GM21717 (cell line): Measurements from ENCODE around the gene ITGB5.

Source experiments
- ATAC-seq: cut with Tn5 transposase; IDR thresholded peaks from one replicate; pipeline ENCODE4 v1.9.1; 2021; ENCODE audit warnings: mild to moderate bottlenecking, moderate library complexity; ENCODE audit not compliant: unreplicated experiment

Gene ITGB5

DNA sequence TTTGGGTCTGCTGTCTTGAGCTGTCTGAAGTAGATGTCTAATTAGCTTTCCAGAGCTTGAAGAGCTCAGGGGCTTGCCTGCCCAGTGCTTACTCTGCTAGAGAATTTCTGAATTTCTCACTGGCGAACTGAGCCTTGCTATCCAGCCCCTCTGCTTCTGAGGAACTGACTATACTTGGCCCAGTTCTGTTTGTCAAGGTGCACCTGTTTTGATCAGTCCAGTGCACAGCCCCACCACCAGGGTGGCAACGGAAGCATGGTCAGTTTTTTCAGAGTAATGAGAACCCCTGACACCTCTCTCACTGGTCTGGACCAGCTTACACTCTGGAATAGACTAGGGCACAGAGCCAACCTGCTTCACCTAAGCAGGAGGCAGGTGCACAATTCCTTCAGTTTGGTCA lies 25.2 kb downstream of the ITGB5 start:
- ATAC-seq, result no peak

DNA sequence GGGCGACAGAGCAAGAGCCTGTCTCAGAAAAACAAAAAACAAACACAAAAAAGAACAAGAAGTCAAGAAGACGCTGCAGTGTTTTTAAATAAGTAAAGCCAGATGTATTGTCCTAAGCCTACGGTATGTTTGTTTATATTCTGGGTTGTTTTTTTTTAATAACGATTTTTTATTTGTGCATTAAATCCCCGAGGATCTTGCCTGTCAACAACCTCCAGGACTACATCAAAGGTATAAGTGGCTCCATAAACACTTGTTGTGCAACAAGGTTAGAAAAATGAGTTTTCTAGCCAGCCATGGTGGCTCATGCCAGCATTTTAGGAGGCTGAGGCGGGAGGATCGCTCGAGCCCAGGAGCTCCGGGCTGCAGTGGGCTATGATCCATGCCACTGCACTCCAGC lies 26.1 kb downstream of the ITGB5 start:
- no peak for ATAC-seq

DNA sequence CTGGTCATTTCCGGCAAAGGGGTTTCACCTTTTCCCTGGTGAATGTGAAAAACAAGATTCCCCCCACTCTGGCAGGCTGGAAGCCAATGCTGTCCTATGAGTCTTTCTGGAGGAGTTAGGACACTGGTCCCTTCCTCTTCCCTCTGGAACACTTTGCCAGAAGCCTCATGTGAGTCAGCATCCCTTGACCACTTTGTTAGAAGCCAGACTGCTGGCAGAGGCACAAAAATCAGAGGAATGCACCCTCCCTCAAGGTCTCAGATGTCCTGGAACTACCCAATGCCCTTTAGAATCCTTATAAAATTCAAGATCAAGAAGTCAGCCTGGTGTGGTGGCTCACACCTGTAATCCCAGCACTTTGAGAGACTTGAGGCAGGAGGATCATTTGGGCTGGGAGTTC lies 26.6 kb downstream of the ITGB5 start:
- no peak for ATAC-seq

DNA sequence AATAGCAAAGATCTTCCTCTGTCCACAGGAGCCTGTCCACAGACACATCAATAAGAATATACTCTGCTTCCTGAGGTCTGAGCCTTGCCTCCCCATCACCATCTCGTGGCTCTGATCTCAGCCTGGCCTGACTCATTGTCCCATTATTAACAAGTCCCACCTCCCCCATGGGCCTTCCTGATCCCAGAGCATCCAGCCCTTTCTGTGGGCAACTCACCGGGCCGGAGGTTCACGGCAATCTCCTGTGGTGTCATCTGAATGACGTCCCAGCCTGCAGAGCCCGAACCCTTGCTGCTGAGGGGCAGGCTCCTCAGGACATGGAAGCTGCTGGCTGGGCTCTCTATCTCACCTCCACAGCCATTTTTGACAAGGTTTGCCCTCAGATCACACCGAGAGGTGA lies 28.1 kb downstream of the ITGB5 start:
- ATAC-seq, result no peak

DNA sequence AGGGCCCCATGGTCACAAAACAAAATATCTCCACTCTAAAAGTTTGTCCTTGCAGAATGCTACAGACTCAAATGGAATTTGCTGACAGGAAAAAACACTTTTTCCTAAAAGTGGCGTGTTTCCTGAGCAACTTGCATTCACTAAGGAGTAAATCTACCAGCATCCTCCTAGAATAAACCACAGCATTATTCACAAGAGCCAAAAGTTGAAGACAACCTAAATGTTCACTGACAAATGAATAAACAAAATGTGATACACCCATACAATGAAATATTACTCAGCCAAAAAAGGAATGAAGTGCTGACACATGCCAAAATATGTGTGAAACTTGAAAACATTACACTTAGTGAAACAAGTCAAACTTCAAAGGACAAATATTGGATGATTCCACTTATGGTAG lies 28.9 kb downstream of the ITGB5 start:
- ATAC-seq, result no peak

DNA sequence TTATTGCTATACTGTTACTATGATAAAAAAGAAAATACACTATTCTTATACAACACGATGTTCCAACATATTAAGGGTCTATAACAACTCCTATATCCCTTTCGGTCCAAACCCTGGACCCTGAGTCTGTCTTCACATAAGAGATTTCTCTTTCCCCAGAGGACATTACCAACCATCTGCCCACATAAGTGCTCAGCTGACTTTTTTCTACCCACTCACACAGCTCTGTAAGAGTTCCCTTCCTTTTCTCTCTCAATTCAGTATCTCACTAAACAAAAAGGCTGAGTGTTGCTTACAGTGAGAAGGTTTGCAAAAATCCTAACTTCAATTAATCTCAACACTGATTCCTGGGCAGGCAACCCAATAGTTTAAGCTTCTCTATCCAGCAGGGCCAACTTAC lies 30.5 kb downstream of the ITGB5 start:
- no peak for ATAC-seq

DNA sequence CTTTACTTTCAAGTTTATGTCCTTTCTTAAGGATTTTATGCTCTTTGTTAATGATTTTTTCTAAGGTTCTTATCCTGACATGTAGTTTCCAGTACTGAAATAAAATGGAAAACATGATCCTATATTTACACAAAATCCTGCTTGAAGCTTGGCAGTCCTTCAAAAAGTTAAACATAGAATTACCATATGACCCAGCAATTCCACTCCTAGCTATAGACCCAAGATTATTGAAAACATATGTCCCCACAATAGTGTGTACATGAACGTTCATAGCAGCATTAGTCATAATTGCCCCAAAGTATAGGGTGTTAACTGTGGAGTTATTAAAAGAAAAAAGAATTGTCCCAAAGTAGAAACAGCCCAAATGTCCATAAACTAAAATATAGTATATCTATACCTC lies 33.2 kb downstream of the ITGB5 start:
- no peak for ATAC-seq

DNA sequence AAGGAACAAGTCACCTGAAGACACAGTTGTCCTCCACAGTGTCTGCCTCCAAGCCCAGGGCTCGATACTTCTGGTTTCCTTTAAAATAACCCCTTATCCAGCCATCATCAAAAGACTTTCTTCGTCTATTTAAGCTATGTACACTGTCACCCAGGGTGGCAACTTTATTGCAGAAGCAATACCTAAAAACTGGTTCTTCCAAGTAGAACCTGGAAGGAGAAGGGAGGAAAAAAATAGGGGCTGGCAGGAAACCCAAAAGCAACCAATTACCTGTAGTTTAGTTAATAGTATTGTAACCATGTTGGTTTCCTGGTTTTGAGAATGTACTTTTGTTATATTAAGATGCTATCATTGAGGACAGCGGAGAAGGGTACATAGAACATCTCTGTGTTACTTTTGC lies 33.7 kb downstream of the ITGB5 start:
- ATAC-seq, result no peak

DNA sequence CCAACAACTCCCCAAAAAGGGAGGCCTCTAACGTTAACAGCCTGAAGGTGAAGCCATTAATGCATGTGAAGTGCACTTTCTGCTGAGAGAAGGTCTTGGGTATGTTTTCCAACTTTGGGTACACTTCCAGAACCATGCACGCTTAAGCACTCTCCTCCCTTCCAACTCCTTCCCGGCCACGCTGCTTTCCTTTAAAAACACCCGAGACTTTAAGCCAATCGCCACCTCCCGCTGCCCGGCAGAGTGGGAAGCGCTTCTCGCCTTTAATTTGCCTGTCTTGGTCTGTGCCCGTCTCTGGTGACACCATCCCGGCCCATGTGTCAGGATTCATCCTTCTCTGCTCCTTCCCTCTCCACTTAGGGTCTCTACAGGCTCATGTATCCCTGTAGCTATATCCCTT lies 35.3 kb downstream of the ITGB5 start:
- no peak for ATAC-seq

DNA sequence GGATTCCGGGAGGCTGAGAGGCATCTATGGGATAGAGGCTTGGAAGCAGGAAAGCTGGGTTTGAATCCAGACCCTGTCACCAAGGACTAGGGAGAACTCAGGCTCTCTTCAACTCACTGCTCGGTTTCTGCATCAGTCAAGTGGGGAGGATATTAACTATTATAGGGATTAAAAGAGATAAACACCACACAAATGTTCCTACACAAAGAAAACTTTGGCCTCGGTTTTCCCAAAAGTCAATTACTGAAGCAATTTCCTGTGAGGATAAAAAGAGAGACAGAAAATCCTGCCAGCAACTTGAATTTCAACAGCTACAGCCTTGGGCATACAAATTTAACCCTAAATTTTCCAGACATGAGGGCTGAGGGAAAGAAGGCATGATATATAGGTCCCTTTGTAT lies 36.0 kb downstream of the ITGB5 start:
- ATAC-seq, result no peak

DNA sequence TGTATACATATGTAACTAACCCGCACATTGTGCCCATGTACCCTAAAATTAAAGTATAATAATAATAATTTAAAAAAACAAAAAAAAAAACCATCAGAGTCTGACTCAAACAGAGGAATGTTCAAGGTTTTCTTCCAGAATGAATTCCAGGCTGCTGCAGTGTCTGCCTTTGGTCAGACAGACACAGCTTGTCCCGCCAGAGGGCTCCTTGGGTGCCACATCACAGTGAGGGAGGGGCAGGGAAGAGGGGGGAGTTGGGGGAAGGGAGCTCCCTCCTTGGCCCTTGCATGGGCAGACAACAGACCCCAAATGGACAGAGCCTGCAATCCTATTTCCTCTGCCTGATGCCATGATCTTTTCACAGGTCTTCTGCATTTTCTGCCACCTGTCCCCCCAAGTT lies 36.5 kb downstream of the ITGB5 start:
- ATAC-seq, result no peak

DNA sequence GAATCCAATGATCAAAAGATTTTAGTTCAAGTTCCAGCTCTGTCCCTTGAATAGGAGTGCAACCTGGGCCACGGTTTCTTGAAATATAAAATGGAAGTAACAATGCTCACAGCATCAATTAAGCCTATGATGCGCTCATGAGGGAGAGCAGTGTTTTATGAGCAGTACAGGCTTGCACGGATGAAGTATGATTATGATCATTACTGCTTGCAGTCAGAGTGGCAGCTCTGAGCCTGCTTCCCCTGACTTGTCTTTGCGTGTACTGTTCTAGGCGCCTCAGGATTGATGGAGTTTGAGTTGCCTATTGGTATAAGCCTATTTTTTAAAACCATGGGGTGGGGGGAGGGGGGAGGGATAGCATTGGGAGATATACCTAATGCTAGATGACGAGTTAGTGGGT lies 37.0 kb downstream of the ITGB5 start:
- ATAC-seq, result no peak

DNA sequence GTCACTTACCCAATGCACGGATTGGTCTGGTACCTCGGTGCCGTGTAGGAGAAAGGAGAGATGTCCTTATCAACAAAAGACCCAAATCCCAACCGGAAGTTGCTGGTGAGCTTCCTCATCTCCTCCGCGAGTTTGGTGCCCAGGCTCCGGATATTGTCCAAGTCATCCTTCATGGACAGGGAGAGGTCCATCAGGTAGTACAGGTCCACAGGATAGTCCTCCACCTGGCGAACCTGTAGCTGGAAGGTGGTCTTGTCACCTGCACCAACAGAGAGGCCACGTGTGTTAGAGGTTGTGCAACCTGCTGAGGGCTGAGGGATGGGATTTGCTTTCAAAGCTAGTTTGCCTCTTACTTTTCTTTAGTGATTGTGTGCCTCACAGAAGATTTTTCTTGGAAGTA lies 38.9 kb downstream of the ITGB5 start:
- no peak for ATAC-seq

DNA sequence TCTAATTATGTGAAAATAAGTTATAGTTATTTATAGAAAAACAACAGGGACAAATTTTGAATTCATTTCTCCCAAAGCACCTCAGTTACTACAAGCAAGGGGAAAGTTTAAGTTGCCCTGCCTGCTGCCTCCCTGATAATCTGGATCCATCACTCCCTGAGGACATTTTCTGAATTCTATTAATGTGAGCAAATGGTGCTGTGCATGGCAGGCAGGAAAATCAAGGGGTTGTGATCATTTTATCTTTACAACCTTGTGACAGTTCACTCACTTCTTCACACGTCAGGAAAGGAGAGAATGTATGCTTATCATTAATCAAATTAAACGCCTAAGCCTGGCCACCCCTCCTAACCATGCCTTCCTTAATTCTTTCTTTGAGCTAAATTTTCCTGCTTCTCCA lies 39.3 kb downstream of the ITGB5 start:
- no peak for ATAC-seq

DNA sequence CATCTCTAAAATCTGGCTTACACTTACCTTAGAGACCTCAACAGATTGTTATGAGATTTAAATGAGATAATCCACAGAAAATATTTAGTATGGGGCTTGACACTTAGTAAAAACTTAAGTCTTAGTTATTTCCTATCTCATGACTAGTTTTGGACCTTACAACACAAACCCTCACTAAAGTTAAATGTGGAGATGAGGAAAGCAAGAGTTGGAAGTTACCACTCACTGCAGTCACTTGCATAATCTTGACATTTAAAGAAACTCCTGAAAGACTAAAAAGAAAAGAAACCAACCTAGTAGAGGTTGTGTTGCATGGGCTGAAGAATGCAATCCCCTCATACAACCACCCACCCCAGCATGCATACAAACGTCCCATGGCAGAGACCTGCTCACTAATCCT lies 40.1 kb downstream of the ITGB5 start:
- ATAC-seq, result no peak

DNA sequence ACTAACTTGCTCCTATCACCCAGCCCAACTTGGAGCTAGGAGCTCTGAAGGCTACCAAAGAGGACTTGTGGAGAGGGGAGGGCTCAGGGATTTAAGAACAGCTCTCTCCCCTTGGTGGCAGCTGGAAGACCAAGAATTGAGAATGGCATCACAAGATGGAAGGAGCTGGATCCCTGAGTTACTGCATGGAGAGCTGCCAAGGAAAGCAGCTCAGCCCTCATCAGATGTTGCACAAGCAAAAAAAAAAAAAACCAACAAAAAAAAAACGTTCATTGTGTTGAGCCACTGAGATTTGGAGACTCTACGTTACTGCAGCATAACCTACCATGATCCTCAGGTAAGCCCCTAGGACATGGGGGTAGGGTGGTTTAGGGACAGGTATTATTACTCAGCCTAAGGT lies 41.0 kb downstream of the ITGB5 start:
- ATAC-seq, result no peak

DNA sequence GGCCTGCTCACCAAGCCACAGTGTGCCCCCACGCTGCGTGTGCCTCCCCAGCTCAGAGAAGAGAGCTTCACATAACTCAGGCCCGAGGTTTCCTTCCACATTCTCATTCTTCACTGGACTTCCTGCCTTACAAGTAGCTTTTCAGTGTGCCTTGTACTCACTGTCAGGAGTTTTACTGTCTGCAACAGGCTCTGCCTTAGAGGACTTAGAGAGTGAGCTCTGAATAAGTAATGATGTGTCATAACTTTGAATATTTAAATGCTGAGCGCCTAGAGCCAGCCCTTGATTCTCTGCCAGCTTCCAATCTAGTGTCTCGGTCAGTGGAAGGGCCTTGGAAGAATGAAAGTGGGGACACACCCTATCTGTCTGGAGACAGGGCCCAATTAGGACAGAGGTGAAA lies 41.8 kb downstream of the ITGB5 start:
- ATAC-seq, result no peak

DNA sequence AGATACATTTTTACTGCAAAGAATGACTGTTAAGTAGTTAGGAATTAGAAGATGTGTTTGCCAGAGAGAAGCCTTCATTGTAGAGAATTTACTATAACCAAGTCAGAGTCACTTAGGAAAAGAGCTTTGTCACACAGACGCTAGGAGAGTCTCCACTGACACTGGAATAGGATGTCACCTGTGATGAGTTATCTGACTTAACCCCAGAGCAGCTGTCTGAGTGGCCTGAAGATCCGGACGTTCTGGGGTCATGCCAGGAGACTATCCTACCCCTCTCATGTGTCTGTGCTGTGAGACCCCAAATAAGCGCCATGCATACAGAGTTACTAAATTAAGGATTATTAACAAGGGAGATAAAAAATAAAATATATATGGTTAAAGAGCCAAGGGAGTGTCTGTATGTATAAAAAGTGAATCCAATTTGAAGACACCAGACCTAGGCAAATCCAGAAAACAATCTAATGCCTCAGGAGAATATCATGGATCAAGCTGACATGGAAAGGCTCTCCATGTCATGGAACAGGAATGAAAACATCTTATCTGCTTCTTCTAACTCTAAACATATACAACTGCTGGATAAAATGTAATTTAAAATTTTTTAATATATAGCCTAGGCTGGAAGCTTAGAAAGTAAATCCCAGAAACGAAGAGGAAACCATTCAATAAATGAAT lies 43.5 kb downstream of the ITGB5 start:
- ATAC-seq, result no peak

DNA sequence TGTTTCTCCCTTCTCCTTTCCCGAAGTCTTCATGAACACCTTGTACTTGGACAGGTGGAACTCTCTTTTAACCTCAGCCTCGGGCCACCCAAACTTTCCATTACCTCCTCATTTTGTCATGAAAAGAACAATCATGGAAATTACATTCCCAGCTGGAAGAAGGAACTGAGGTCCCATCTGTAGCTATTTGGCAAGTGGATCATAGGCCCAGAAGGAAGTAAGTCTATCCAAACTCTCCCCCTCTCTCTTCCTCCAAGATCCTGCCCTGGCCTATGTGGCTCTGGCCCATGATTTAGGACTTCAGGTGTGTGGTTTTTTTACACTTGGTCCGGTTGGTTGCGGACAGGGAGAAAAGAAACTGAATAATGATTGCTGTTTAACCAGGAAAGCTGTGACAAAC lies 44.1 kb downstream of the ITGB5 start:
- no peak for ATAC-seq

DNA sequence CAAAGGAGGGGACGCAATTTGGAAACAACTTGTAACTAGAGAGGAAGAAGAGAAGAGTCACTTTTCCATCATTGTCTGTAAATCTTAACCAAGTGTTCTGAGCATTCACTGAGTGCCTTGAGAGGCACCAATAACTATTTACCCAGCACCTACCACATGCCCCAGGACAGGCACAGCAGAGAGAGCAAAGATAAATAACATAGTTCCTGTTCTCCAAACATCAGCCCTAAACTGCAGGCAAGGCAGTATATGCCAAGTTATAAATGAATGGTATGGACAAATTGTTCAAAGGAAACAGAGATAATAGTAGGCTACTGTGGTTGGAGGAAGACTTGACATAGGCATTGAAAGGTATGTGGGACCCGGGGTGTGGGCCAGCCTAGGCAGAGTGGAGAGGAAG lies 45.6 kb downstream of the ITGB5 start:
- ATAC-seq, result no peak

DNA sequence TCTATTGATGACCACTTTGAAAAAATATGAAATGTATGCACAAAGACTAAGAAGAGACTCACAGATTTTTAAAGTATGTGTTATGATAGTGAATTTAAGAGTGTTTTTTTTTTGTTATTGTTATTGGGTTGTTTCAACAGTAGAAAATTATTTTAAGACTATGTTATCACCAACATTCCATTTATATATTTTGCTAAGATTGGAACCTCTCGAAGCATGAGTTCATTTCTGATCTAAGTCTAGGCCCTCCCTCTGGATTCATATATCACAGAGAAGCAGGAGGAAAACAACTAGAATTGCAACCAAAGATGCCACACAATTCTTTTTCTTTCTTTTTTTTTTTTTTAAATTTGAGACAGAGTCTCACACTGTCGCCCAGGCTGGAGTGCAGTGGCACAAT lies 46.8 kb downstream of the ITGB5 start:
- ATAC-seq, result no peak

DNA sequence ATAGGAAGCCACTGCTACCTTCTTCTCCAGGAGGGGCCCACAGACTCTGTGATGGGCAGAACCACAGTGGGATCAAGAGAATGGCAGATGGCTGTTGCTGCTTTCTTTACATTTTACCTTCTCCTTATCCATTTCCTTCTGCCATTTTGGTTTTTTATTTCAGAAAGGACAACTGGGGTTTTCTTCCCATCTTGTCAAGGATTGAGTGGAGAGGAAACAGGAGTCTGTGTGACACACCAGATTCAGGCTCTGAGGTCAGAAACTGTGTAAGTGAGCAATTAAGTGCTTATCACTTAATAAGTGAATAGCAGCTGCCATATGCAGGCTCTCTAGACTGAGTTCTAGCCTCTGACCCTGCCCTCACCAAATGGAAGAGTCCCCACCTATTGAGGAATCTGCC lies 47.3 kb downstream of the ITGB5 start:
- ATAC-seq, result no peak

DNA sequence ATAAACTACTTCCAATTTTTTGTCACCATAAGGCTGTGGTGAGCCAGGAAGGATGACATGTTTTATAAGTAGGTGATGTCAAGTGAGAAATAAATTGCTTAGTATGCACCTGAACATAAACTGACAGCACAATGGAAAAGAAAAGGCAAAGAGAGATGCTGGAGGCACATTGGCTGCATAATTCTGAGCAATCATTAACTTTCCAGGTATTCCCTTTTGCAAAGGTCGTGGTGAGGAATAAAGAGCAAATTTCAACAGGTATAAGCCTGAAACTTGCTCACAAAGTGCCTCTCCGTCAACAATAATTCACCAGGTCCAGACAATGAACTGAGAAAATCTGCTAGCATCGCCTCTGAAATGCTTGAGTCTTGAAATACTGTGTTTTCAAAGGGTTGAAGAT lies 48.2 kb downstream of the ITGB5 start:
- no peak for ATAC-seq

DNA sequence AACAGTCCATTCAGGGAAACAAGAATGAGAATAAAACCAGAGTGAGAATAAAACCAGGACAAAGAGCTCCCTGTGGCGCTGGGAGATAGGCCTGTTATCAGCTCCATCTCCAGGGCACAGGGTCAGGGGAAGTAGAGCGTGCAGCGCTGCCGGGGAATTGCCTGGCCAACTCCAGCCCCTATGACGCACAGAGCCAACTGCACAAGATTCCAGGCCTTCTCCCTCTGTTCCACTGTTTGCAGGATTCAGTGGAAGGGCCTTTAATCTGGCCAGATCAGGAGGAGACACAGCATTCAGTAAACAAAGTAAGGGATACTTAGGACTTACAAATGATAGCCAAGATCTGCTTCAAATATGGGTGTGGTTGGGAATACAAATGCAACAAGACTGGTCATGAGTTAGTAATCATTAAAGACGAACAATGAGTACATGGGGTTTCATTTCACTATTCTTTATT lies 49.4 kb downstream of the ITGB5 start:
- ATAC-seq, result no peak
